Mesenchymal stem cell (in vitro differentiated cells and primary cell): Measurements from ENCODE around the gene ZKSCAN5.
A peak's percentile ranks its signal among the peaks of the same experiment; 100 is the strongest.

Experiments
- DNase-seq: peaks from one replicate; pipeline ENCODE4 v3.0.0-alpha.2; 2013
- H2AFZ ChIP-seq: one replicate; pipeline ENCODE4 v1.6.1; 2013; ENCODE audit warnings: low read depth, mild to moderate bottlenecking, control low read depth, inconsistent platforms, low read length, moderate library complexity
- H2AK5ac ChIP-seq: 2 replicates; pipeline ENCODE4 v1.6.1; 2013; ENCODE audit warnings: low read length, moderate library complexity, mild to moderate bottlenecking, inconsistent platforms; ENCODE audit not compliant: severe bottlenecking
- H2BK120ac ChIP-seq: one replicate; pipeline ENCODE4 v1.6.1; 2013; ENCODE audit warnings: low read depth, mild to moderate bottlenecking, inconsistent platforms, low read length, moderate library complexity
- H2BK12ac ChIP-seq, 2 experiments: one replicate each; pipeline ENCODE4 v1.6.1; 2013; ENCODE audit warnings: inconsistent platforms in 2 of 2, low read length in 2 of 2, mild to moderate bottlenecking in 2 of 2, moderate library complexity in 2 of 2, control low read depth in 1 of 2
- H2BK15ac ChIP-seq: one replicate; pipeline ENCODE4 v1.6.1; 2013; ENCODE audit warnings: mild to moderate bottlenecking, low read depth, inconsistent platforms; ENCODE audit not compliant: poor library complexity, severe bottlenecking
- H2BK5ac ChIP-seq: 2 replicates; pipeline ENCODE4 v1.6.1; 2013; ENCODE audit warnings: low read depth, mild to moderate bottlenecking, low read length, control low read depth, inconsistent platforms; ENCODE audit not compliant: poor library complexity, severe bottlenecking
- H3K14ac ChIP-seq, 2 experiments: one replicate each; pipeline ENCODE4 v1.6.1; 2013; ENCODE audit warnings: inconsistent platforms in 2 of 2, low read length in 2 of 2, control low read depth in 1 of 2, mild to moderate bottlenecking in 1 of 2, moderate library complexity in 1 of 2
- H3K18ac ChIP-seq, 2 experiments: one replicate each; pipeline ENCODE4 v1.6.1; 2013; ENCODE audit warnings: inconsistent platforms in 2 of 2, low read length in 2 of 2, control low read depth in 1 of 2, low read depth in 1 of 2, mild to moderate bottlenecking in 1 of 2
- H3K23ac ChIP-seq, 2 experiments: one replicate each; pipeline ENCODE4 v1.6.1; 2013; ENCODE audit warnings: inconsistent platforms in 2 of 2, low read length in 2 of 2, mild to moderate bottlenecking in 2 of 2, moderate library complexity in 2 of 2, control low read depth in 1 of 2
- H3K27ac ChIP-seq: 2 replicates; pipeline ENCODE4 v1.5.1; 2013; ENCODE audit warnings: mild to moderate bottlenecking, moderate library complexity, low read length, control low read depth, inconsistent platforms; ENCODE audit not compliant: poor library complexity, severe bottlenecking
- H3K27me3 ChIP-seq, 2 experiments: 2 replicates each; pipeline versions ENCODE4 v1.6.1 to v1.7.0; 2013; ENCODE audit warnings: low read length in 2 of 2, mild to moderate bottlenecking in 2 of 2, moderate library complexity in 2 of 2, control low read depth in 1 of 2, inconsistent platforms in 1 of 2; ENCODE audit not compliant: control insufficient read depth in 1 of 2, insufficient read depth in 1 of 2
- H3K36me3 ChIP-seq, 2 experiments: 2 replicates each; pipeline versions ENCODE4 v1.6.1 to v1.7.0; 2013; ENCODE audit warnings: low read length in 2 of 2, control low read depth in 1 of 2, inconsistent platforms in 1 of 2, low read depth in 1 of 2, mild to moderate bottlenecking in 1 of 2; ENCODE audit not compliant: insufficient read depth in 2 of 2, control insufficient read depth in 1 of 2
- H3K4ac ChIP-seq, 2 experiments: one replicate each; pipeline ENCODE4 v1.6.1; 2013; ENCODE audit warnings: inconsistent platforms in 2 of 2, low read length in 2 of 2, mild to moderate bottlenecking in 2 of 2, moderate library complexity in 2 of 2, control low read depth in 1 of 2, low read depth in 1 of 2
- H3K4me1 ChIP-seq: 2 replicates; pipeline ENCODE4 v1.6.1; 2013; ENCODE audit warnings: low read depth, low read length, control low read depth; ENCODE audit not compliant: control insufficient read depth, insufficient read depth
- H3K4me2 ChIP-seq: 2 replicates; pipeline ENCODE4 v1.6.1; 2013; ENCODE audit warnings: low read length, mild to moderate bottlenecking, inconsistent platforms; ENCODE audit not compliant: poor library complexity, severe bottlenecking
- H3K4me3 ChIP-seq, 2 experiments: 2 replicates each; pipeline versions ENCODE4 v1.5.1 to v1.7.0; 2013; ENCODE audit warnings: low read length in 2 of 2, mild to moderate bottlenecking in 2 of 2, control low read depth in 1 of 2, low read depth in 1 of 2; ENCODE audit not compliant: insufficient read depth in 1 of 2
- H3K79me1 ChIP-seq: replicated peaks from 2 replicates; pipeline ENCODE4 v1.6.1; 2013; ENCODE audit warnings: mild to moderate bottlenecking, control low read depth, low read length, inconsistent platforms; ENCODE audit not compliant: poor library complexity, severe bottlenecking
- H3K9ac ChIP-seq: 2 replicates; pipeline ENCODE4 v1.7.0; 2013; ENCODE audit warnings: mild to moderate bottlenecking, low read length, moderate library complexity
- H3K9me3 ChIP-seq: 2 replicates; pipeline ENCODE4 v1.7.0; 2013; ENCODE audit warnings: mild to moderate bottlenecking, low read length; ENCODE audit not compliant: control insufficient read depth
- H4K8ac ChIP-seq: one replicate; pipeline ENCODE4 v1.6.1; 2013; ENCODE audit warnings: inconsistent platforms, mild to moderate bottlenecking, low read length, moderate library complexity
- H4K91ac ChIP-seq: one replicate; pipeline ENCODE4 v1.6.1; 2013; ENCODE audit warnings: mild to moderate bottlenecking, low read length, inconsistent platforms
- WGBS: methylation state at CpG from one replicate; pipeline ENCODE4 v1.1.7; 2013; ENCODE audit warnings: mixed read lengths; 5-methylcytosine and 5-hydroxymethylcytosine counted together

ZKSCAN5 gene

GRCh38 chr7:99521399-99521798 is 16.9 kb downstream of the ZKSCAN5 start:
- Histone ChIP-seq H2BK15ac (no peak overlapping the region), H2AK5ac (no peak overlapping the region), H4K8ac (no peak overlapping the region), H3K27ac (no peak overlapping the region), H3K4me3 (no peak overlapping the region), H3K4me2 (no peak overlapping the region), H3K18ac (no peak overlapping the region), H3K9ac (no peak overlapping the region), H2BK120ac (no peak overlapping the region), H3K27me3 (no peaks in the 10 kb centered on the region), H2BK5ac (no peak overlapping the region), H3K9me3 (peaks cover 5% of the 10 kb centered on the region), H4K91ac (no peak overlapping the region), H2BK12ac (no peak overlapping the region), H3K4ac (no peak overlapping the region), H3K79me1 (peaks cover 33% of the 10 kb centered on the region), H3K14ac (no peak overlapping the region), H3K36me3 (peaks cover 47 to 77% of the 10 kb centered on the region in 2 experiments), H3K4me1 (no peaks in the 10 kb centered on the region), H3K23ac (no peak overlapping the region), H2AFZ (no peak overlapping the region)
- DNase-seq = no peak
- WGBS = 94% methylated on average over 3 of the region's 3 CpGs

- Histone ChIP-seq H3K4me1 (no peaks in the 10 kb centered on the region), H2BK12ac (no peak overlapping the region), H3K18ac (no peak overlapping the region), H2BK5ac (no peak overlapping the region), H4K8ac (no peak overlapping the region), H3K79me1 (peaks cover 34% of the 10 kb centered on the region), H3K36me3 (peaks cover 46 to 87% of the 10 kb centered on the region in 2 experiments), H3K4me2 (no peak overlapping the region), H3K9ac (no peak overlapping the region), H2AFZ (no peak overlapping the region), H3K27ac (no peak overlapping the region), H3K4me3 (no peak overlapping the region), H3K27me3 (no peaks in the 10 kb centered on the region), H2BK120ac (no peak overlapping the region), H2BK15ac (no peak overlapping the region), H3K23ac (no peak overlapping the region), H4K91ac (no peak overlapping the region), H3K4ac (no peak overlapping the region), H2AK5ac (no peak overlapping the region), H3K9me3 (peaks cover 42% of the 10 kb centered on the region), H3K14ac (no peak overlapping the region)
- 97% methylated on average over 21 of the region's 21 CpGs for WGBS
- DNase-seq = no peak
Measured at GRCh38 chr7:99525713-99526440, 21.4 kb downstream of the ZKSCAN5 start.

GRCh38 chr7:99531354-99531765 is 26.9 kb downstream of the ZKSCAN5 start:
- Histone ChIP-seq H4K91ac (no peak overlapping the region), H3K23ac (no peak overlapping the region), H3K14ac (no peak overlapping the region), H3K27ac (no peak overlapping the region), H2BK15ac (no peak overlapping the region), H2AFZ (no peak overlapping the region), H2BK12ac (no peak overlapping the region), H2BK5ac (no peak overlapping the region), H3K4me1 (no peaks in the 10 kb centered on the region), H3K36me3 (peaks cover 58 to 74% of the 10 kb centered on the region in 2 experiments), H3K79me1 (peaks cover 40% of the 10 kb centered on the region), H3K27me3 (no peaks in the 10 kb centered on the region), H3K18ac (no peak overlapping the region), H3K4me3 (peak overlapping the region in 1 of 2 experiments; percentile 61), H2BK120ac (no peak overlapping the region), H3K9ac (no peak overlapping the region), H4K8ac (no peak overlapping the region), H3K9me3 (peaks cover 87% of the 10 kb centered on the region), H3K4me2 (no peak overlapping the region), H3K4ac (no peak overlapping the region), H2AK5ac (no peak overlapping the region)
- DNase-seq = no peak
- 98% methylated on average over 12 of the region's 12 CpGs for WGBS

- H2AK5ac ChIP-seq = no peak overlapping the region
- H3K14ac ChIP-seq = no peak overlapping the region
- no peak overlapping the region for H4K91ac ChIP-seq
- no peak overlapping the region for H2BK12ac ChIP-seq
- H3K36me3 ChIP-seq = peaks cover 35% of the 10 kb centered on the region in 2 experiments
- no peak overlapping the region for H3K4me2 ChIP-seq
- peaks cover 25% of the 10 kb centered on the region for H3K79me1 ChIP-seq
- H3K4ac ChIP-seq = no peak overlapping the region
- no CpG with 5 or more reads among the region's 2 CpGs for WGBS
- H3K27ac ChIP-seq = no peak overlapping the region
- no peak overlapping the region for H2BK15ac ChIP-seq
- no peak overlapping the region for H2BK120ac ChIP-seq
- no peak overlapping the region for H2AFZ ChIP-seq
- no peak overlapping the region for H3K18ac ChIP-seq
- no peaks in the 10 kb centered on the region for H3K27me3 ChIP-seq
- no peak for DNase-seq
- H3K23ac ChIP-seq = no peak overlapping the region
- no peak overlapping the region for H4K8ac ChIP-seq
- H3K9me3 ChIP-seq = peaks cover 82% of the 10 kb centered on the region
- no peak overlapping the region for H3K9ac ChIP-seq
- H3K4me3 ChIP-seq = no peak overlapping the region
- H2BK5ac ChIP-seq = no peak overlapping the region
- no peaks in the 10 kb centered on the region for H3K4me1 ChIP-seq
Measured at GRCh38 chr7:99535667-99536066, 31.2 kb downstream of the ZKSCAN5 start.
